Naive thymus-derived CD8-positive, alpha-beta T cell (primary cell): ENCODE data around the gene EYS. TPM values are rescaled to one million over a fixed set of nuclear protein-coding genes. Genes with fewer than 3 reads are reported as not detected.
A peak's percentile ranks its signal among the peaks of the same experiment; 100 is the strongest.

Experiments used
- ATAC-seq, 2 donors: fragments of 150-1000 bp; cut with Tn5 transposase in 1 of 2; sonication (Bioruptor Pico), chemical (Tn5 transposase) in 1 of 2; 1 replicate in 1 of 2; 2 replicates in 1 of 2; pipeline ENCODE4 v1.10.0; 2021; ENCODE audit warnings: mild to moderate bottlenecking in 2 of 2, moderate library complexity in 2 of 2
- POLR2A ChIA-PET: fragments of 350-600 bp; sonication (Branson Sonifier 250); formaldehyde crosslinking; loops from one replicate; lab custom pipeline; 2021; ENCODE audit warnings: antibody characterized with exemption; lab: Charles Lee
- DNase-seq, 10 donors: peaks; one replicate each; pipeline versions ENCODE4 v3.0.0 to v3.0.0-alpha.2; 2020 to 2022
- H3K27ac Mint-ChIP-seq, 10 donors: one replicate each; pipeline ENCODE4 v1.8.0; 2020 to 2022; ENCODE audit warnings: mild to moderate bottlenecking in 10 of 10, mixed read lengths in 10 of 10, moderate library complexity in 4 of 10, inconsistent platforms in 1 of 10
- H3K27me3 Mint-ChIP-seq, 5 donors: one replicate each; pipeline ENCODE4 v1.8.0; 2021 to 2022; ENCODE audit warnings: mixed read lengths in 5 of 5
- H3K36me3 Mint-ChIP-seq, 3 donors: one replicate each; pipeline ENCODE4 v1.8.0; 2020 to 2022; ENCODE audit warnings: mixed read lengths in 3 of 3, mild to moderate bottlenecking in 2 of 3, inconsistent platforms in 1 of 3
- H3K4me1 Mint-ChIP-seq, 4 donors: one replicate each; pipeline ENCODE4 v1.8.0; 2021 to 2022; ENCODE audit warnings: mixed read lengths in 4 of 4
- H3K4me3 Mint-ChIP-seq, 10 donors: one replicate each; pipeline ENCODE4 v1.8.0; 2020 to 2022; ENCODE audit warnings: mild to moderate bottlenecking in 10 of 10, mixed read lengths in 10 of 10, moderate library complexity in 6 of 10, inconsistent platforms in 1 of 10
- H3K9me3 Mint-ChIP-seq, 9 donors: one replicate each; pipeline ENCODE4 v1.8.0; 2020 to 2022; ENCODE audit warnings: mixed read lengths in 9 of 9, mild to moderate bottlenecking in 3 of 9, inconsistent platforms in 1 of 9, moderate library complexity in 1 of 9
- polyA plus RNA-seq, 3 donors: library from polyadenylated mRNA; unstranded; fragments of 300-500 nt; fragmentation: Illumina TruSeq; gene quantifications; one replicate each; pipeline ENCODE4 v1.2.3, GENCODE V29; 2021
- total RNA-seq, 8 experiments: library from RNA in 2 of 8; stranded (reverse) in 2 of 8; gene quantifications; one replicate each; pipeline ENCODE4 v1.2.3 and lab custom pipeline; 2021 to 2026

The EYS gene
- total and polyA plus RNA-seq, 5 experiments from 2014 or later = 0.07 to 0.09 TPM; not detected in 3

GRCh38 chr6:64932486-64932885 lies 774.5 kb downstream of the EYS start:
- no peak overlapping the region for H3K27ac Mint-ChIP-seq
- DNase-seq (no peak), ATAC-seq (no peak)
- no peaks in the 10 kb centered on the region for H3K4me1 Mint-ChIP-seq
- POLR2A ChIA-PET = no interaction called here
- H3K4me3 Mint-ChIP-seq = no peak overlapping the region
- H3K36me3 Mint-ChIP-seq = no peaks in the 10 kb centered on the region
- H3K27me3 Mint-ChIP-seq = no peaks in the 10 kb centered on the region
- H3K9me3 Mint-ChIP-seq = peaks cover 0 to 13% (median 7%) of the 10 kb centered on the region in 9 donors

GRCh38 chr6:64930681-64931080 lies 776.3 kb downstream of the EYS start:
- no peaks in the 10 kb centered on the region for H3K36me3 Mint-ChIP-seq
- H3K9me3 Mint-ChIP-seq = peaks cover 2 to 19% (median 6%) of the 10 kb centered on the region in 9 donors
- peak overlapping the region in 1 of 10 donors; percentile 49 for H3K27ac Mint-ChIP-seq

GRCh38 chr6:64926051-64926450 lies 781.0 kb downstream of the EYS start:
- no peak for DNase-seq
- Mint-ChIP-seq H3K4me1 (no peaks in the 10 kb centered on the region), H3K27me3 (no peaks in the 10 kb centered on the region), H3K36me3 (peaks cover 0 to 1% (median 0%) of the 10 kb centered on the region in 3 donors), H3K9me3 (peaks cover 0 to 23% (median 4%) of the 10 kb centered on the region in 9 donors), H3K4me3 (no peak overlapping the region), H3K27ac (no peak overlapping the region)
- ATAC-seq = no peak
- POLR2A ChIA-PET = no interaction called here

More at GRCh38 chr6:64930681-64931080, 776.3 kb downstream of the EYS start:
- ATAC-seq = no peak
- no peak for DNase-seq
- Mint-ChIP-seq H3K4me1 (no peaks in the 10 kb centered on the region), H3K27me3 (no peaks in the 10 kb centered on the region), H3K4me3 (no peak overlapping the region)
- POLR2A ChIA-PET = no interaction called here

GRCh38 chr6:64920257-64920656 lies 786.8 kb downstream of the EYS start:
- Mint-ChIP-seq H3K4me3 (no peak overlapping the region), H3K27ac (no peak overlapping the region), H3K9me3 (peaks cover 0 to 25% (median 6%) of the 10 kb centered on the region in 9 donors), H3K27me3 (no peaks in the 10 kb centered on the region), H3K4me1 (no peaks in the 10 kb centered on the region), H3K36me3 (peaks cover 0 to 1% (median 0%) of the 10 kb centered on the region in 3 donors)
- no peak for ATAC-seq
- POLR2A ChIA-PET = no interaction called here
- no peak for DNase-seq

- ATAC-seq (no peak), DNase-seq (no peak)
- Mint-ChIP-seq H3K27me3 (no peaks in the 10 kb centered on the region), H3K36me3 (no peaks in the 10 kb centered on the region), H3K4me1 (no peaks in the 10 kb centered on the region), H3K4me3 (no peak overlapping the region), H3K9me3 (peaks cover 0 to 16% (median 2%) of the 10 kb centered on the region in 9 donors), H3K27ac (no peak overlapping the region)
- POLR2A ChIA-PET = no interaction called here
Measured at GRCh38 chr6:64914124-64914523, 792.9 kb downstream of the EYS start.

GRCh38 chr6:64912966-64913365 lies 794.1 kb downstream of the EYS start:
- no peak for DNase-seq
- ATAC-seq = no peak
- POLR2A ChIA-PET = no interaction called here
- Mint-ChIP-seq H3K4me3 (no peak overlapping the region), H3K27ac (no peak overlapping the region), H3K36me3 (no peaks in the 10 kb centered on the region), H3K9me3 (peaks cover 0 to 15% (median 4%) of the 10 kb centered on the region in 9 donors), H3K27me3 (no peaks in the 10 kb centered on the region), H3K4me1 (no peaks in the 10 kb centered on the region)

- DNase-seq (no peak), ATAC-seq (no peak)
- Mint-ChIP-seq H3K36me3 (no peaks in the 10 kb centered on the region), H3K27me3 (no peaks in the 10 kb centered on the region), H3K4me3 (no peak overlapping the region), H3K27ac (no peak overlapping the region), H3K9me3 (peaks cover 0 to 9% (median 2%) of the 10 kb centered on the region in 9 donors), H3K4me1 (no peaks in the 10 kb centered on the region)
- POLR2A ChIA-PET = no interaction called here
Measured at GRCh38 chr6:64908104-64908503, 798.9 kb downstream of the EYS start.

- no peaks in the 10 kb centered on the region for H3K27me3 Mint-ChIP-seq
- no peaks in the 10 kb centered on the region for H3K4me1 Mint-ChIP-seq
- H3K4me3 Mint-ChIP-seq = no peak overlapping the region
- no peak for ATAC-seq
- H3K9me3 Mint-ChIP-seq = peaks cover 0 to 12% (median 5%) of the 10 kb centered on the region in 9 donors
- H3K27ac Mint-ChIP-seq = no peak overlapping the region
- no peak for DNase-seq
- H3K36me3 Mint-ChIP-seq = no peaks in the 10 kb centered on the region
- POLR2A ChIA-PET = no interaction called here
Measured at GRCh38 chr6:64904616-64905015, 802.4 kb downstream of the EYS start.

GRCh38 chr6:64902596-64902995 lies 804.4 kb downstream of the EYS start:
- no peaks in the 10 kb centered on the region for H3K27me3 Mint-ChIP-seq
- no peak for ATAC-seq
- POLR2A ChIA-PET = no interaction called here
- H3K36me3 Mint-ChIP-seq = no peaks in the 10 kb centered on the region
- H3K4me1 Mint-ChIP-seq = no peaks in the 10 kb centered on the region
- peaks cover 2 to 23% (median 4%) of the 10 kb centered on the region in 9 donors for H3K9me3 Mint-ChIP-seq
- DNase-seq = no peak
- H3K27ac Mint-ChIP-seq = no peak overlapping the region
- H3K4me3 Mint-ChIP-seq = no peak overlapping the region

- no peak overlapping the region for H3K27ac Mint-ChIP-seq
Measured at GRCh38 chr6:64896939-64897338, 810.1 kb downstream of the EYS start.

GRCh38 chr6:64895945-64896344 lies 811.1 kb downstream of the EYS start:
- Mint-ChIP-seq H3K4me3 (no peak overlapping the region), H3K9me3 (peaks cover 0 to 28% (median 8%) of the 10 kb centered on the region in 9 donors), H3K27ac (no peak overlapping the region), H3K36me3 (no peaks in the 10 kb centered on the region), H3K27me3 (no peaks in the 10 kb centered on the region), H3K4me1 (no peaks in the 10 kb centered on the region)
- ATAC-seq (no peak), DNase-seq (no peak)
- POLR2A ChIA-PET = no interaction called here

More at GRCh38 chr6:64896939-64897338, 810.1 kb downstream of the EYS start:
- ATAC-seq (no peak), DNase-seq (no peak)
- POLR2A ChIA-PET = no interaction called here
- Mint-ChIP-seq H3K9me3 (peaks cover 0 to 28% (median 7%) of the 10 kb centered on the region in 9 donors), H3K4me3 (no peak overlapping the region), H3K27me3 (no peaks in the 10 kb centered on the region), H3K4me1 (no peaks in the 10 kb centered on the region), H3K36me3 (no peaks in the 10 kb centered on the region)

GRCh38 chr6:64890609-64891008 lies 816.4 kb downstream of the EYS start:
- H3K27ac Mint-ChIP-seq = no peak overlapping the region
- ATAC-seq = no peak
- no peaks in the 10 kb centered on the region for H3K4me1 Mint-ChIP-seq
- no peaks in the 10 kb centered on the region for H3K36me3 Mint-ChIP-seq
- H3K4me3 Mint-ChIP-seq = no peak overlapping the region
- POLR2A ChIA-PET = no interaction called here
- DNase-seq = no peak
- H3K9me3 Mint-ChIP-seq = peaks cover 0 to 14% (median 5%) of the 10 kb centered on the region in 9 donors
- H3K27me3 Mint-ChIP-seq = no peaks in the 10 kb centered on the region

GRCh38 chr6:64889144-64889543 lies 817.9 kb downstream of the EYS start:
- POLR2A ChIA-PET = no interaction called here
- H3K9me3 Mint-ChIP-seq = peaks cover 0 to 12% (median 5%) of the 10 kb centered on the region in 9 donors

GRCh38 chr6:64874776-64875175 lies 832.2 kb downstream of the EYS start:
- no peak for ATAC-seq
- H3K4me1 Mint-ChIP-seq = no peaks in the 10 kb centered on the region
- POLR2A ChIA-PET = no interaction called here
- H3K36me3 Mint-ChIP-seq = no peaks in the 10 kb centered on the region
- no peak for DNase-seq
- no peak overlapping the region for H3K27ac Mint-ChIP-seq
- H3K27me3 Mint-ChIP-seq = no peaks in the 10 kb centered on the region
- no peak overlapping the region for H3K4me3 Mint-ChIP-seq
- H3K9me3 Mint-ChIP-seq = peaks cover 0 to 32% (median 14%) of the 10 kb centered on the region in 9 donors

More at GRCh38 chr6:64889144-64889543, 817.9 kb downstream of the EYS start:
- Mint-ChIP-seq H3K27ac (no peak overlapping the region), H3K27me3 (no peaks in the 10 kb centered on the region), H3K4me1 (no peaks in the 10 kb centered on the region), H3K4me3 (no peak overlapping the region), H3K36me3 (no peaks in the 10 kb centered on the region)
- DNase-seq (no peak), ATAC-seq (no peak)
